Keratinocyte (primary cell): ENCODE results near the gene MIOX. TPM values are rescaled to one million over a fixed set of nuclear protein-coding genes. Genes with fewer than 3 reads are reported as not detected.

Source experiments
- DNase-seq: peaks from one replicate; pipeline ENCODE4 v3.0.0-alpha.2; 2011; ENCODE audit warnings: low read depth, missing footprints, low spot score
- FAIRE-seq: peaks from 2 replicates; lab custom pipeline; 2011; peaks lifted over from hg19 to GRCh38; lab: Jason Lieb, UNC
- H2AFZ ChIP-seq: 2 replicates; pipeline ENCODE4 v1.6.0; 2012; ENCODE audit warnings: low read length, control low read depth, inconsistent platforms; ENCODE audit not compliant: control insufficient read depth
- H3K27ac ChIP-seq: 2 replicates; pipeline ENCODE4 v1.5.1; 2011; ENCODE audit warnings: low read length; ENCODE audit not compliant: control insufficient read depth, insufficient read depth
- H3K27me3 ChIP-seq: 3 replicates; pipeline ENCODE4 v1.6.0; 2011; ENCODE audit warnings: low read length; ENCODE audit not compliant: control insufficient read depth, insufficient read depth; ENCODE audit errors: extremely low read depth
- H3K36me3 ChIP-seq, 2 experiments: 2 replicates in 1 of 2; 3 replicates in 1 of 2; pipeline ENCODE4 v1.5.1; 2011; ENCODE audit warnings: low read length in 2 of 2, mild to moderate bottlenecking in 1 of 2; ENCODE audit not compliant: control insufficient read depth in 2 of 2, insufficient read depth in 2 of 2; ENCODE audit errors: extremely low read depth in 1 of 2
- H3K4me1 ChIP-seq: 3 replicates; pipeline ENCODE4 v1.5.1; 2011; ENCODE audit warnings: low read length; ENCODE audit not compliant: control insufficient read depth, insufficient read depth; ENCODE audit errors: extremely low read depth
- H3K4me2 ChIP-seq: 3 replicates; pipeline ENCODE4 v1.6.0; 2011; ENCODE audit warnings: low read depth, low read length; ENCODE audit not compliant: control insufficient read depth, insufficient read depth; ENCODE audit errors: extremely low read depth
- H3K4me3 ChIP-seq, 3 experiments: fragments of 200-600 bp in 1 of 3; sonication (generic) in 1 of 3; 2 replicates in 2 of 3; 3 replicates in 1 of 3; pipeline ENCODE4 v1.5.1; 2011 to 2016; ENCODE audit warnings: low read length in 3 of 3, mild to moderate bottlenecking in 3 of 3, control low read depth in 2 of 3, inconsistent platforms in 1 of 3, low read depth in 1 of 3, mixed read lengths in 1 of 3, mixed run types in 1 of 3, moderate library complexity in 1 of 3; ENCODE audit not compliant: control insufficient read depth in 2 of 3, insufficient read depth in 2 of 3; ENCODE audit errors: extremely low read depth in 1 of 3
- H3K79me2 ChIP-seq: 2 replicates; pipeline ENCODE4 v1.6.0; 2012; ENCODE audit warnings: low read length; ENCODE audit not compliant: control insufficient read depth, insufficient read depth
- H3K9ac ChIP-seq: 3 replicates; pipeline ENCODE4 v1.6.0; 2011; ENCODE audit warnings: low read length; ENCODE audit not compliant: control insufficient read depth, insufficient read depth; ENCODE audit errors: extremely low read depth
- H3K9me1 ChIP-seq: 3 replicates; pipeline ENCODE4 v1.6.0; 2011; ENCODE audit warnings: low read length; ENCODE audit not compliant: control insufficient read depth, insufficient read depth; ENCODE audit errors: extremely low read depth
- H3K9me3 ChIP-seq: 2 replicates; pipeline ENCODE4 v1.5.1; 2012; ENCODE audit warnings: low read depth, low read length; ENCODE audit not compliant: control insufficient read depth
- H4K20me1 ChIP-seq: 3 replicates; pipeline ENCODE4 v1.6.0; 2011; ENCODE audit warnings: low read length; ENCODE audit not compliant: control insufficient read depth, insufficient read depth; ENCODE audit errors: extremely low read depth
- CTCF ChIP-seq, 3 experiments: IDR thresholded peaks in 1 of 3; conservative IDR thresholded peaks in 1 of 3; optimal IDR thresholded peaks in 1 of 3; 2 replicates in 2 of 3; 3 replicates in 1 of 3; pipeline versions ENCODE3 to v1.5.1; 2011; ENCODE audit warnings: low read length in 3 of 3, mild to moderate bottlenecking in 3 of 3, moderate library complexity in 2 of 3, control low read depth in 1 of 3, inconsistent platforms in 1 of 3; ENCODE audit not compliant: insufficient read depth in 2 of 3; ENCODE audit errors: extremely low read depth in 1 of 3
- EZH2 ChIP-seq: IDR thresholded peaks from one replicate; pipeline ENCODE4 v1.6.1; 2012; ENCODE audit warnings: inconsistent platforms, mild to moderate bottlenecking, low read length, moderate library complexity
- dilution Hi-C: fragments of 300-500 bp; cut with MboI; formaldehyde crosslinking; loops from one replicate; pipeline ENCODE4 v1.7.0; 2020; ENCODE audit warnings: low sequenced_read_pairs; ENCODE audit not compliant: extremely low pct_ligation_motif_present
- polyA plus RNA-seq, 5 experiments: library from polyadenylated mRNA; depleted of rRNA in 3 of 5; stranded (reverse) in 3 of 5; stranded (forward) in 1 of 5; unstranded in 1 of 5; fragments of >200 nt; gene quantifications; 1 replicate in 1 of 5; 2 replicates in 3 of 5; 3 replicates in 1 of 5; pipeline versions ENCODE4 v1.2.1 to v1.2.3, GENCODE V29; 2011 to 2012; ENCODE audit warnings: missing spikeins in 2 of 5, low read depth in 1 of 5, low replicate concordance in 1 of 5

The MIOX gene
- polyA plus RNA-seq, 1 donor (not counting 4 experiments of a cell fraction or from before 2014, with no cell fraction given) = not detected

- Histone ChIP-seq H3K79me2 (peaks cover 26% of the 10 kb centered on the region), H3K9ac (no peak overlapping the region)
These were observed 18.7 kb downstream of the MIOX start for GRCh38 chr22:50505276-50505775.

DNA sequence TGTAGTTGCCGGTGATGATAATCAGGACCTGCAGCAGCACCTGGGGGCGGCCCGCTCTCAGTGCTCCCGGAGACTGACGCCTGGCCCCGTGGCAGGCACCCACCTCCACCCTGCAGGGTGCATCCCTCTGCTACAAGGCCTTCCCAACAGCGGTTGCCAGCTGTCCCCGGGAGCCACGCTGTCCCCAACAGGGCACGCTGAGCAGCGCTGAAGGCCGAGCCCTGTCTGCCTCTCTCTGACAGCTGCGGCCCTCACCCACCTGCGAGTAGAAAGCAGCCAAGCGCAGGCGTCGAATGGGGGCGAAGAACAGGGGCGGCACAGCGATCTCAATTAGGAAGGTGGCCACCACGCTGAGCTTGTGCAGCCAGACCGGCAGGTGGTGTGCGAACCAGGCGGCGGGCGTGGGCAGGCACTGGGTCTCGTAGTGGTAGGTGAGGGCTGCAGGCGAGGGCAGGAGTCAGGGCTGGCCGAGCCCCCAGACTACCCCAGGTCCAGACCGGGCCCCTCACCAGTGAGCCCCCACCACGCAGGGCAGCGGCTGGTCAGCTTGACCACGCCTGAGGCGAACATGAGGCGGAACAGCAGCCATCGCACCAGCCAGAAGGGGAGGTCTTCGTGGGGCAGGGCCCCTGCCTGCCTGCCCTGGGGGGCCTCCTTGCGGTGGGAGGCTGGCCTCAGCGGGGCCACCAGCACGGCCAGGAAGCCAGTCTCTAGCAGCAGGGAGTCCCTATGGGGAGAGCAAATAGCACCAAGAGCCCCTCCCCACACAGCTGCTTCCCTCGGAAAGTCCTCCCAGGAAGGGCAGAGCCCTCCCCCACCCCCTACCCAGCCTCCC, 19.3 kb downstream of the MIOX start:
- Histone ChIP-seq H3K27me3 (no peaks in the 10 kb centered on the region), H3K27ac (no peak overlapping the region), H4K20me1 (no peaks in the 10 kb centered on the region), H3K9me3 (no peaks in the 10 kb centered on the region), H2AFZ (no peak overlapping the region), H3K4me1 (peaks cover 17% of the 10 kb centered on the region), H3K4me2 (no peak overlapping the region), H3K9me1 (no peaks in the 10 kb centered on the region), H3K9ac (no peak overlapping the region), H3K36me3 (peaks cover 6 to 17% of the 10 kb centered on the region in 2 experiments), H3K4me3 (no peak overlapping the region), H3K79me2 (peaks cover 29% of the 10 kb centered on the region)
- TF ChIP-seq EZH2 (no peak), CTCF (optimal IDR thresholded peaks at IDR 0.05 in 1 of 3, IDR thresholded peaks at IDR 0.05 in 1 of 3, conservative IDR thresholded peaks at IDR 0.05 in 1 of 3; ENCODE audit: extremely low read depth in 1 of 3, insufficient read depth in 2 of 3, low read length in 3 of 3) (no peak)
- FAIRE-seq (no peak), DNase-seq (no peak)
- dilution Hi-C loops = no loop called here

More at GRCh38 chr22:50505276-50505775, 18.7 kb downstream of the MIOX start:
- Histone ChIP-seq H3K4me3 (no peak overlapping the region), H3K4me2 (no peak overlapping the region), H4K20me1 (no peaks in the 10 kb centered on the region), H3K27ac (no peak overlapping the region), H3K27me3 (no peaks in the 10 kb centered on the region), H3K4me1 (peaks cover 17% of the 10 kb centered on the region), H3K36me3 (peaks cover 6 to 17% of the 10 kb centered on the region in 2 experiments), H3K9me1 (no peaks in the 10 kb centered on the region), H2AFZ (no peak overlapping the region), H3K9me3 (no peaks in the 10 kb centered on the region)
- DNase-seq (no peak), FAIRE-seq (no peak)
- TF ChIP-seq CTCF (optimal IDR thresholded peaks at IDR 0.05 in 1 of 3, IDR thresholded peaks at IDR 0.05 in 1 of 3, conservative IDR thresholded peaks at IDR 0.05 in 1 of 3; ENCODE audit: extremely low read depth in 1 of 3, insufficient read depth in 2 of 3, low read length in 3 of 3) (no peak), EZH2 (no peak)
- dilution Hi-C loops = no loop called here
